ENCODE data around the gene GIMD1. TPM values are rescaled to one million over a fixed set of nuclear protein-coding genes. Genes with fewer than 3 reads are reported as not detected.
A peak's percentile ranks its signal among the peaks of the same experiment; 100 is the strongest.

Gene GIMD1
- total RNA-seq, 2 donors from 2014 or later, result not detected

GRCh38 chr4:106366026-106366425 is 2.6 kb downstream of the GIMD1 start:
- H3K27ac Mint-ChIP-seq, result no peak overlapping the region
- H3K9me3 Mint-ChIP-seq, result no peaks in the 10 kb centered on the region
- no peaks in the 10 kb centered on the region for H3K36me3 Mint-ChIP-seq (ENCODE audit: low read depth)
- H3K4me3 Mint-ChIP-seq, result no peak overlapping the region
- ATAC-seq (replicated peaks), result peak; percentile 39
- no peaks in the 10 kb centered on the region for H3K4me1 Mint-ChIP-seq
- peaks cover 16% of the 10 kb centered on the region for H3K27me3 Mint-ChIP-seq

GRCh38 chr4:106365613-106366012 is 3.0 kb downstream of the GIMD1 start:
- no peaks in the 10 kb centered on the region for H3K4me1 Mint-ChIP-seq
- H3K27ac Mint-ChIP-seq, result no peak overlapping the region
- no peaks in the 10 kb centered on the region for H3K36me3 Mint-ChIP-seq (ENCODE audit: low read depth)
- H3K9me3 Mint-ChIP-seq, result no peaks in the 10 kb centered on the region
- ATAC-seq (replicated peaks), result no peak
- H3K4me3 Mint-ChIP-seq, result no peak overlapping the region
- peaks cover 16% of the 10 kb centered on the region for H3K27me3 Mint-ChIP-seq

GRCh38 chr4:106364282-106364681 is 4.3 kb downstream of the GIMD1 start:
- Mint-ChIP-seq H3K27ac (no peak overlapping the region), H3K4me1 (no peaks in the 10 kb centered on the region), H3K36me3 (ENCODE audit: low read depth) (no peaks in the 10 kb centered on the region), H3K27me3 (peaks cover 7% of the 10 kb centered on the region), H3K9me3 (no peaks in the 10 kb centered on the region), H3K4me3 (no peak overlapping the region)
- no peak for ATAC-seq (replicated peaks)

- no peak for ATAC-seq (replicated peaks)
- no peaks in the 10 kb centered on the region for H3K4me1 Mint-ChIP-seq
- H3K4me3 Mint-ChIP-seq, result no peak overlapping the region
- no peaks in the 10 kb centered on the region for H3K9me3 Mint-ChIP-seq
- no peak overlapping the region for H3K27ac Mint-ChIP-seq
- H3K27me3 Mint-ChIP-seq, result no peaks in the 10 kb centered on the region
- H3K36me3 Mint-ChIP-seq (ENCODE audit: low read depth), result no peaks in the 10 kb centered on the region
These were observed 6.3 kb downstream of the GIMD1 start for GRCh38 chr4:106362086-106362825.

GRCh38 chr4:106358899-106359298 is 9.7 kb downstream of the GIMD1 start:
- Mint-ChIP-seq H3K36me3 (ENCODE audit: low read depth) (no peaks in the 10 kb centered on the region), H3K4me3 (no peak overlapping the region), H3K27ac (no peak overlapping the region), H3K4me1 (no peaks in the 10 kb centered on the region), H3K27me3 (no peaks in the 10 kb centered on the region), H3K9me3 (no peaks in the 10 kb centered on the region)
- ATAC-seq (replicated peaks), result no peak

GRCh38 chr4:106355193-106355592 is 13.4 kb downstream of the GIMD1 start:
- Mint-ChIP-seq H3K27me3 (no peaks in the 10 kb centered on the region), H3K36me3 (ENCODE audit: low read depth) (peaks cover 16% of the 10 kb centered on the region), H3K27ac (no peak overlapping the region), H3K9me3 (no peaks in the 10 kb centered on the region), H3K4me3 (no peak overlapping the region), H3K4me1 (no peaks in the 10 kb centered on the region)
- ATAC-seq (replicated peaks), result no peak

- Mint-ChIP-seq H3K4me3 (no peak overlapping the region), H3K27ac (no peak overlapping the region), H3K36me3 (ENCODE audit: low read depth) (peaks cover 29% of the 10 kb centered on the region), H3K9me3 (no peaks in the 10 kb centered on the region), H3K27me3 (no peaks in the 10 kb centered on the region), H3K4me1 (no peaks in the 10 kb centered on the region)
- ATAC-seq (replicated peaks), result no peak
These were observed 14.8 kb downstream of the GIMD1 start for GRCh38 chr4:106353786-106354185.

- no peaks in the 10 kb centered on the region for H3K4me1 Mint-ChIP-seq
- H3K27ac Mint-ChIP-seq, result no peak overlapping the region
- H3K9me3 Mint-ChIP-seq, result no peaks in the 10 kb centered on the region
- peaks cover 56% of the 10 kb centered on the region for H3K36me3 Mint-ChIP-seq (ENCODE audit: low read depth)
- H3K27me3 Mint-ChIP-seq, result no peaks in the 10 kb centered on the region
- no peak for ATAC-seq (replicated peaks)
- H3K4me3 Mint-ChIP-seq, result no peak overlapping the region
These were observed 17.6 kb downstream of the GIMD1 start for GRCh38 chr4:106351016-106351415.

- Mint-ChIP-seq H3K4me3 (no peak overlapping the region), H3K27me3 (no peaks in the 10 kb centered on the region), H3K4me1 (peaks cover 13% of the 10 kb centered on the region), H3K27ac (no peak overlapping the region), H3K36me3 (ENCODE audit: low read depth) (peaks cover 86% of the 10 kb centered on the region), H3K9me3 (no peaks in the 10 kb centered on the region)
- ATAC-seq (replicated peaks), result no peak
These were observed 21.4 kb downstream of the GIMD1 start for GRCh38 chr4:106347167-106347566.

- no peak overlapping the region for H3K27ac Mint-ChIP-seq
- no peak for ATAC-seq (replicated peaks)
- H3K4me1 Mint-ChIP-seq, result peaks cover 31% of the 10 kb centered on the region
- no peaks in the 10 kb centered on the region for H3K27me3 Mint-ChIP-seq
- peaks cover 90% of the 10 kb centered on the region for H3K36me3 Mint-ChIP-seq (ENCODE audit: low read depth)
- no peak overlapping the region for H3K4me3 Mint-ChIP-seq
- no peaks in the 10 kb centered on the region for H3K9me3 Mint-ChIP-seq
These were observed 24.0 kb downstream of the GIMD1 start for GRCh38 chr4:106344647-106344970.

GRCh38 chr4:106343865-106344646 is 24.5 kb downstream of the GIMD1 start:
- peaks cover 90% of the 10 kb centered on the region for H3K36me3 Mint-ChIP-seq (ENCODE audit: low read depth)
- H3K9me3 Mint-ChIP-seq, result peaks cover 4% of the 10 kb centered on the region
- H3K4me1 Mint-ChIP-seq, result peaks cover 36% of the 10 kb centered on the region
- H3K4me3 Mint-ChIP-seq, result no peak overlapping the region
- ATAC-seq (replicated peaks), result no peak
- H3K27ac Mint-ChIP-seq, result no peak overlapping the region
- H3K27me3 Mint-ChIP-seq, result no peaks in the 10 kb centered on the region

- H3K27me3 Mint-ChIP-seq, result no peaks in the 10 kb centered on the region
- no peak overlapping the region for H3K27ac Mint-ChIP-seq
- peaks cover 37% of the 10 kb centered on the region for H3K4me1 Mint-ChIP-seq
These were observed 27.8 kb downstream of the GIMD1 start for GRCh38 chr4:106340774-106341173.

GRCh38 chr4:106339431-106339830 is 29.1 kb downstream of the GIMD1 start:
- peaks cover 8% of the 10 kb centered on the region for H3K9me3 Mint-ChIP-seq
- peaks cover 99% of the 10 kb centered on the region for H3K36me3 Mint-ChIP-seq (ENCODE audit: low read depth)
- H3K4me1 Mint-ChIP-seq, result peaks cover 33% of the 10 kb centered on the region
- H3K4me3 Mint-ChIP-seq, result no peak overlapping the region
- H3K27ac Mint-ChIP-seq, result no peak overlapping the region
- H3K27me3 Mint-ChIP-seq, result no peaks in the 10 kb centered on the region
- ATAC-seq (replicated peaks), result no peak

More at GRCh38 chr4:106340774-106341173, 27.8 kb downstream of the GIMD1 start:
- Mint-ChIP-seq H3K36me3 (ENCODE audit: low read depth) (peaks cover 94% of the 10 kb centered on the region), H3K4me3 (peak overlapping the region; percentile 2), H3K9me3 (peaks cover 8% of the 10 kb centered on the region)
- peak; percentile 59 for ATAC-seq (replicated peaks)

GRCh38 chr4:106338671-106339070 is 29.9 kb downstream of the GIMD1 start:
- peaks cover 28% of the 10 kb centered on the region for H3K4me1 Mint-ChIP-seq
- peaks cover 8% of the 10 kb centered on the region for H3K9me3 Mint-ChIP-seq
- ATAC-seq (replicated peaks), result no peak
- no peaks in the 10 kb centered on the region for H3K27me3 Mint-ChIP-seq
- H3K4me3 Mint-ChIP-seq, result no peak overlapping the region
- peaks cover 99% of the 10 kb centered on the region for H3K36me3 Mint-ChIP-seq (ENCODE audit: low read depth)
- no peak overlapping the region for H3K27ac Mint-ChIP-seq

- no peak for ATAC-seq (replicated peaks)
- peaks cover 8% of the 10 kb centered on the region for H3K9me3 Mint-ChIP-seq
- no peaks in the 10 kb centered on the region for H3K27me3 Mint-ChIP-seq
- peaks cover 100% of the 10 kb centered on the region for H3K36me3 Mint-ChIP-seq (ENCODE audit: low read depth)
- no peak overlapping the region for H3K27ac Mint-ChIP-seq
- peaks cover 28% of the 10 kb centered on the region for H3K4me1 Mint-ChIP-seq
- no peak overlapping the region for H3K4me3 Mint-ChIP-seq
These were observed 30.7 kb downstream of the GIMD1 start for GRCh38 chr4:106337916-106338315.
